HepG2 (cell line): ENCODE data around the gene CTCF.

ENCODE experiments used
- CEBPZ ChIP-seq: IDR thresholded peaks from 2 replicates; pipeline ENCODE4 v1.6.1; 2012; ENCODE audit warnings: low read length, improper control_type of control experiment
- CTCF ChIP-seq: sonication (generic); formaldehyde crosslinking; IDR thresholded peaks from 2 replicates; pipeline ENCODE4 v1.5.0; 2020; ENCODE audit warnings: mild to moderate bottlenecking, missing genetic modification reagents, moderate library complexity
- HNF1B ChIP-seq: sonication (generic); formaldehyde crosslinking; IDR thresholded peaks from 2 replicates; pipeline ENCODE4 v1.5.1; 2020; ENCODE audit warnings: mild to moderate bottlenecking, moderate library complexity, missing genetic modification reagents
- JUN ChIP-seq: sonication (generic); formaldehyde crosslinking; IDR thresholded peaks from 2 replicates; pipeline ENCODE4 v1.4.0; 2020; ENCODE audit warnings: mild to moderate bottlenecking, missing genetic modification reagents
- MTA1 ChIP-seq: sonication (generic); formaldehyde crosslinking; IDR thresholded peaks from 2 replicates; pipeline ENCODE4 v1.4.0; 2020; ENCODE audit warnings: missing genetic modification reagents, mild to moderate bottlenecking, borderline replicate concordance
- NR3C1 ChIP-seq: sonication (generic); formaldehyde crosslinking; IDR thresholded peaks from 2 replicates; pipeline ENCODE4 v1.4.0; 2020; ENCODE audit warnings: missing genetic modification reagents
- POLR2A ChIP-seq, 2 experiments: IDR thresholded peaks; 2 replicates each; pipeline ENCODE4 v1.6.1; 2011; ENCODE audit warnings: low read depth in 2 of 2, low read length in 2 of 2, mild to moderate bottlenecking in 1 of 2, moderate library complexity in 1 of 2; ENCODE audit not compliant: insufficient read depth in 1 of 2
- PRMT3 ChIP-seq: sonication (generic); formaldehyde crosslinking; IDR thresholded peaks from 2 replicates; pipeline ENCODE4 v1.8.1; 2022; ENCODE audit warnings: low read depth, mild to moderate bottlenecking, moderate library complexity, missing genetic modification reagents, borderline replicate concordance
- REST ChIP-seq, 2 experiments: IDR thresholded peaks; 2 replicates each; pipeline ENCODE4 v1.6.1; 2011 to 2012; ENCODE audit warnings: low read length in 2 of 2, borderline replicate concordance in 1 of 2, low read depth in 1 of 2, mild to moderate bottlenecking in 1 of 2, moderate library complexity in 1 of 2
- TFAP4 ChIP-seq: sonication (generic); IDR thresholded peaks from 2 replicates; pipeline ENCODE4 v1.6.1; 2016; ENCODE audit warnings: low read depth, borderline replicate concordance
- TRIM24 ChIP-seq: sonication (generic); formaldehyde crosslinking; IDR thresholded peaks from 2 replicates; pipeline ENCODE4 v1.8.0; 2022; ENCODE audit warnings: mild to moderate bottlenecking, missing genetic modification reagents
- USF2 ChIP-seq, 2 experiments: sonication (generic) in 1 of 2; formaldehyde crosslinking in 1 of 2; IDR thresholded peaks; 2 replicates each; pipeline versions ENCODE4 v1.5.1 to v1.6.1; 2011 to 2020; ENCODE audit warnings: borderline replicate concordance in 1 of 2, low read depth in 1 of 2, low read length in 1 of 2, mild to moderate bottlenecking in 1 of 2, missing genetic modification reagents in 1 of 2, moderate library complexity in 1 of 2

- TF ChIP-seq CTCF (peak; percentile 13; the same call in 1 of the 2 replicates), PRMT3 (CRISPR knock-in tag) (no peak), TFAP4 (peak; percentile 63; the same call in 1 of the 2 replicates), REST (IDR thresholded peaks at IDR 0.05; ENCODE audit: borderline replicate concordance in 1 of 2, low read depth in 1 of 2, low read length in 2 of 2) (0 out of 4 replicates have a peak, but pooled peaks of 1 of the 2 experiments have one; percentile 42), NR3C1 (CRISPR knock-in tag) (no peak), USF2 (IDR thresholded peaks at IDR 0.05; ENCODE audit: low read depth, low read length) (peak; percentile 37; the same call in 1 of the 2 replicates), USF2 (CRISPR knock-in tag; IDR thresholded peaks at IDR 0.05; ENCODE audit: borderline replicate concordance) (no peak), CEBPZ (no peak), POLR2A (IDR thresholded peaks at IDR 0.05; ENCODE audit: insufficient read depth in 1 of 2, low read depth in 2 of 2, low read length in 2 of 2) (peak; percentile 70 to 88), TRIM24 (CRISPR knock-in tag) (no peak), JUN (no peak), MTA1 (CRISPR knock-in tag) (peak; percentile 90), HNF1B (CRISPR knock-in tag) (peak; percentile 40; the same call in 1 of the 2 replicates)
Measured at GRCh38 chr16:67561824-67562525, 351 bp upstream of the CTCF start.
